MM.1S (cell line): ENCODE data around the gene CCDC136.

Experiments
- EZH2 ChIP-seq: fragments of 300-600 bp; sonication (generic); optimal IDR thresholded peaks from 2 replicates; pipeline ENCODE3; 2017; ENCODE audit warnings: low read depth, mild to moderate bottlenecking, antibody characterized with exemption, low read length, mixed read lengths
- EZH2phosphoT487 ChIP-seq: fragments of 300-600 bp; sonication (generic); IDR thresholded peaks from 2 replicates; pipeline ENCODE4 v1.6.1; 2018; ENCODE audit warnings: antibody characterized with exemption, low read length
- TF ChIP-seq, protein P1 (sequence below): fragments of 300-600 bp; sonication (generic); IDR thresholded peaks from 2 replicates; pipeline ENCODE4 v1.5.1; 2016; ENCODE audit warnings: antibody characterized with exemption, low read length, mixed read lengths

DNA sequence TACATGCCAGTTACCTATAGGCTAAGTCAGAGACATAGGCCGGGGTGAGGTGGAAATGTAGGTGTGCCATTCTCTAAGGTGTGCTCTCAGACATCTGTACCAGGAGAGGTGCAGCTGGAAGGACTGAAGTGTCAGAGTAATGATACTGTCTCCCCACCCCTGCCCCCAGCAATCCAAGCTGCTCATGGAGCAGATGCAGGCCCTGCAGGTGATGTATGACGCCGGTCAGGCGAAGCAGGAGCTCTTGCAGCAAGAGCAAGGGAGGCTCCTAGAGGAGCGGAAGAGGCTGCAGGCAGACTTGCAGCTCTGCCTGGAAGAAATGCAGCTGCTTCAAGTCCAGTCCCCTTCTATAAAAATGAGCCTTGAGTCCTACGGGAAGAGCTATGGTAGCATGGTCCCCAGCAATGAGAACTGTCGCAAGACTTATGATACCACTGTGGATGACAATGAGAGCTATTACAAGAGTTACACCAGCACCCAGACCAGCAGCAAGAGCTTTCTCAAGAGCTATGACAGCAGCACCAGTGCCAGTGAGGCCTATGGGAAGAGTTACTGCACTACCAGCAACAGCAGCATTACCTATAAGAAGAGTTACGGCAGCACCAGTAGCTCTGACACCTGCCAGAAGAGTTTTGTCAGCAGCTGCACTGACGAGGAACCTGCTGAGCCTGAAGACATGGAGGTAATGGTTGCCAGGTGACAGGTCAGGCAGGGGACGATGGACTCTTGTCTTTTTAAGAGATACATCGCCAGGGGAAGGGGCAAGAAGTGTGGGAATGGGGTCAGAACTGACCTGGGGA lies 20.1 kb downstream of the CCDC136 start:
- TF ChIP-seq, protein P1, sequence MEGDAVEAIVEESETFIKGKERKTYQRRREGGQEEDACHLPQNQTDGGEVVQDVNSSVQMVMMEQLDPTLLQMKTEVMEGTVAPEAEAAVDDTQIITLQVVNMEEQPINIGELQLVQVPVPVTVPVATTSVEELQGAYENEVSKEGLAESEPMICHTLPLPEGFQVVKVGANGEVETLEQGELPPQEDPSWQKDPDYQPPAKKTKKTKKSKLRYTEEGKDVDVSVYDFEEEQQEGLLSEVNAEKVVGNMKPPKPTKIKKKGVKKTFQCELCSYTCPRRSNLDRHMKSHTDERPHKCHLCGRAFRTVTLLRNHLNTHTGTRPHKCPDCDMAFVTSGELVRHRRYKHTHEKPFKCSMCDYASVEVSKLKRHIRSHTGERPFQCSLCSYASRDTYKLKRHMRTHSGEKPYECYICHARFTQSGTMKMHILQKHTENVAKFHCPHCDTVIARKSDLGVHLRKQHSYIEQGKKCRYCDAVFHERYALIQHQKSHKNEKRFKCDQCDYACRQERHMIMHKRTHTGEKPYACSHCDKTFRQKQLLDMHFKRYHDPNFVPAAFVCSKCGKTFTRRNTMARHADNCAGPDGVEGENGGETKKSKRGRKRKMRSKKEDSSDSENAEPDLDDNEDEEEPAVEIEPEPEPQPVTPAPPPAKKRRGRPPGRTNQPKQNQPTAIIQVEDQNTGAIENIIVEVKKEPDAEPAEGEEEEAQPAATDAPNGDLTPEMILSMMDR, result no peak
- TF ChIP-seq EZH2 (no peak), EZH2phosphoT487 (no peak)
